ENCODE measurements around the gene KRT76.

Gene KRT76

GRCh38 chr12:52792185-52793029 is 15.3 kb upstream of the KRT76 start:
- no peak for TF ChIP-seq CTCF (IDR thresholded peaks at IDR 0.05; ENCODE audit: low read depth, low read length)
- no peak for DNase-seq (ENCODE audit: low read depth, low spot score)
- in situ Hi-C loops (cut with HindIII; ENCODE audit: low sequenced_read_pairs): no loop called here
- no peak overlapping the region for H3K4me3 ChIP-seq (ENCODE audit: low read depth, low read length)

GRCh38 chr12:52791271-52792184 is 14.4 kb upstream of the KRT76 start:
- in situ Hi-C loops (cut with HindIII; ENCODE audit: low sequenced_read_pairs): no loop called here
- no peak overlapping the region for H3K4me3 ChIP-seq (ENCODE audit: low read depth, low read length)
- no peak for DNase-seq (ENCODE audit: low read depth, low spot score)
- no peak for TF ChIP-seq CTCF (IDR thresholded peaks at IDR 0.05; ENCODE audit: low read depth, low read length)

GRCh38 chr12:52790427-52791270 is 13.5 kb upstream of the KRT76 start:
- no peak for DNase-seq (ENCODE audit: low read depth, low spot score)
- in situ Hi-C loops (cut with HindIII; ENCODE audit: low sequenced_read_pairs): no loop called here
- H3K4me3 ChIP-seq (ENCODE audit: low read depth, low read length): no peak overlapping the region
- no peak for TF ChIP-seq CTCF (IDR thresholded peaks at IDR 0.05; ENCODE audit: low read depth, low read length)

- DNase-seq (ENCODE audit: low read depth, low spot score): no peak
These were observed 12.7 kb upstream of the KRT76 start for GRCh38 chr12:52789637-52790426.

GRCh38 chr12:52788876-52789636 is 11.9 kb upstream of the KRT76 start:
- in situ Hi-C loops (cut with HindIII; ENCODE audit: low sequenced_read_pairs): no loop called here
- TF ChIP-seq CTCF (IDR thresholded peaks at IDR 0.05; ENCODE audit: low read depth, low read length): no peak
- DNase-seq (ENCODE audit: low read depth, low spot score): no peak
- no peak overlapping the region for H3K4me3 ChIP-seq (ENCODE audit: low read depth, low read length)

More at GRCh38 chr12:52789637-52790426, 12.7 kb upstream of the KRT76 start:
- in situ Hi-C loops (cut with HindIII; ENCODE audit: low sequenced_read_pairs): no loop called here
- no peak for TF ChIP-seq CTCF (IDR thresholded peaks at IDR 0.05; ENCODE audit: low read depth, low read length)
- no peak overlapping the region for H3K4me3 ChIP-seq (ENCODE audit: low read depth, low read length)
